GM12878 (cell line): Measurements from ENCODE around the gene GALNT3. TPM values are rescaled to one million over a fixed set of nuclear protein-coding genes. Genes with fewer than 3 reads are reported as not detected.

Experiments used
- ATAC-seq: fragments of 200-7000 bp; cut with Tn5 transposase; 3 replicates; pipeline ENCODE4 v1.9.1; 2020; ENCODE audit warnings: mild to moderate bottlenecking, moderate library complexity
- BruUV-seq: library from RNA; stranded (reverse); fragments of 400-500 nt; replicated peaks from 2 replicates; lab custom pipeline; 2021; lab: Mats Ljungman, UMichigan
- CTCF ChIA-PET: fragments of 300-600 bp; sonication (Branson Sonifier 250); formaldehyde crosslinking; extraction: SDS; loops from one replicate; lab custom pipeline; 2021; ENCODE audit warnings: inconsistent platforms; lab: Yijun Ruan, JAX
- POLR2A ChIA-PET: fragments of 350-600 bp; formaldehyde crosslinking; extraction: SDS; loops from one replicate; lab custom pipeline; 2021; ENCODE audit warnings: inconsistent platforms; lab: Charles Lee
- RAD21 ChIA-PET: fragments of 300-600 bp; sonication (Branson Sonifier 250); formaldehyde crosslinking; loops from one replicate; lab custom pipeline; 2023; ENCODE audit warnings: antibody characterized with exemption; ENCODE audit not compliant: unreplicated experiment; lab: Charles Lee
- SMC1A ChIA-PET: fragments of 300-600 bp; sonication (Branson Sonifier 250); formaldehyde crosslinking; loops from one replicate; lab custom pipeline; 2023; ENCODE audit not compliant: unreplicated experiment, uncharacterized antibody; lab: Charles Lee
- DNase-seq: peaks from one replicate; pipeline ENCODE4 v3.0.0-alpha.2; 2011; ENCODE audit warnings: low read depth, low spot score
- FAIRE-seq: peaks from 3 replicates; lab custom pipeline; 2011; peaks lifted over from hg19 to GRCh38; lab: Jason Lieb, UNC
- H2AFZ ChIP-seq: 2 replicates; pipeline ENCODE4 v1.6.0; 2011; ENCODE audit warnings: low read depth, low read length, control low read depth; ENCODE audit not compliant: control insufficient read depth
- H3K27ac ChIP-seq: 2 replicates; pipeline ENCODE4 v1.5.1; 2011; ENCODE audit warnings: control low read depth; ENCODE audit not compliant: control insufficient read depth, insufficient read depth
- H3K27me3 ChIP-seq, 2 experiments: replicated peaks in 1 of 2; 2 replicates each; pipeline versions ENCODE4 v1.6.0 to v1.6.1; 2011; ENCODE audit warnings: low read length in 1 of 2; ENCODE audit not compliant: control insufficient read depth in 2 of 2, insufficient read depth in 2 of 2
- H3K36me3 ChIP-seq, 2 experiments: 2 replicates each; pipeline ENCODE4 v1.5.1; 2011; ENCODE audit warnings: low read length in 1 of 2; ENCODE audit not compliant: control insufficient read depth in 2 of 2, insufficient read depth in 2 of 2
- H3K4me1 ChIP-seq: 2 replicates; pipeline ENCODE4 v1.6.1; 2011; ENCODE audit warnings: mild to moderate bottlenecking, low read length, moderate library complexity, mixed read lengths; ENCODE audit not compliant: control insufficient read depth, insufficient read depth
- H3K4me2 ChIP-seq: 2 replicates; pipeline ENCODE4 v1.6.0; 2011; ENCODE audit warnings: control low read depth; ENCODE audit not compliant: control insufficient read depth, insufficient read depth
- H3K4me3 ChIP-seq: fragments of 200-600 bp; sonication (generic); 2 replicates; pipeline ENCODE4 v1.5.1; 2016
- H3K79me2 ChIP-seq: 2 replicates; pipeline ENCODE4 v1.6.0; 2011; ENCODE audit warnings: low read length; ENCODE audit not compliant: control insufficient read depth, insufficient read depth
- H3K9ac ChIP-seq: 2 replicates; pipeline ENCODE4 v1.8.0; 2011; ENCODE audit warnings: low read length, control low read depth, mixed read lengths; ENCODE audit not compliant: control insufficient read depth, insufficient read depth
- H3K9me3 ChIP-seq: replicated peaks from 3 replicates; pipeline ENCODE4 v1.5.1; 2011; ENCODE audit warnings: mild to moderate bottlenecking, low read length; ENCODE audit not compliant: control insufficient read depth, insufficient read depth
- H4K20me1 ChIP-seq: 2 replicates; pipeline ENCODE4 v1.6.0; 2011; ENCODE audit not compliant: control insufficient read depth, insufficient read depth
- ASH2L ChIP-seq: fragments of 300-600, 200-600 bp; sonication (generic); IDR thresholded peaks from 2 replicates; pipeline ENCODE4 v1.6.1; 2017; ENCODE audit warnings: low read depth, mild to moderate bottlenecking, borderline replicate concordance
- BACH1 ChIP-seq: fragments of 450-650 bp; IDR thresholded peaks from 2 replicates; pipeline ENCODE4 v1.6.1; 2017; ENCODE audit warnings: mild to moderate bottlenecking, borderline replicate concordance
- BRCA1 ChIP-seq: IDR thresholded peaks from 2 replicates; pipeline ENCODE4 v1.6.1; 2011; ENCODE audit warnings: low read depth, low read length, improper control_type of control experiment
- CBX5 ChIP-seq: sonication (generic); IDR thresholded peaks from 2 replicates; pipeline ENCODE4 v1.6.1; 2016; ENCODE audit warnings: low read depth, moderate library complexity, mild to moderate bottlenecking, inconsistent platforms
- CHD2 ChIP-seq: IDR thresholded peaks from 2 replicates; pipeline ENCODE4 v1.6.1; 2011; ENCODE audit warnings: low read depth, low read length, improper control_type of control experiment, borderline replicate concordance
- CREB1 ChIP-seq: IDR thresholded peaks from 2 replicates; pipeline ENCODE4 v1.6.1; 2012; ENCODE audit warnings: low read depth, mild to moderate bottlenecking, inconsistent platforms
- E2F8 ChIP-seq: fragments of 450-650 bp; IDR thresholded peaks from 2 replicates; pipeline ENCODE4 v1.6.1; 2018; ENCODE audit warnings: mild to moderate bottlenecking, low read depth, moderate library complexity; ENCODE audit not compliant: partially characterized antibody
- FOS ChIP-seq: IDR thresholded peaks from 3 replicates; pipeline ENCODE4 v1.6.1; 2011; ENCODE audit warnings: borderline replicate concordance; ENCODE audit not compliant: insufficient read length; ENCODE audit errors: extremely low read depth
- JUNB ChIP-seq: IDR thresholded peaks from 2 replicates; pipeline ENCODE4 v1.6.1; 2016; ENCODE audit warnings: antibody characterized with exemption, mild to moderate bottlenecking
- JUND ChIP-seq: IDR thresholded peaks from 2 replicates; pipeline ENCODE4 v1.6.1; 2012; ENCODE audit warnings: low read depth, mild to moderate bottlenecking, low read length, improper control_type of control experiment, moderate library complexity
- LARP7 ChIP-seq: fragments of 450-650 bp; IDR thresholded peaks from 2 replicates; pipeline ENCODE4 v1.6.1; 2017; ENCODE audit warnings: mild to moderate bottlenecking
- MEF2A ChIP-seq: IDR thresholded peaks from 2 replicates; pipeline ENCODE4 v1.6.1; 2011; ENCODE audit warnings: low read depth, mild to moderate bottlenecking, low read length, moderate library complexity; ENCODE audit not compliant: insufficient read depth
- NR2C2 ChIP-seq: IDR thresholded peaks from 2 replicates; pipeline ENCODE4 v1.6.1; 2011; ENCODE audit warnings: borderline replicate concordance, low read depth; ENCODE audit not compliant: control insufficient read depth, insufficient read length
- STAT1 ChIP-seq: fragments of 450-650 bp; conservative IDR thresholded peaks from 2 replicates; pipeline ENCODE4 v1.6.1; 2014; ENCODE audit warnings: antibody characterized with exemption, mild to moderate bottlenecking
- TCF12 ChIP-seq: IDR thresholded peaks from 2 replicates; pipeline ENCODE4 v1.6.1; 2011; ENCODE audit warnings: low read depth, mild to moderate bottlenecking, low read length
- TCF3 ChIP-seq: IDR thresholded peaks from 2 replicates; pipeline ENCODE4 v1.6.1; 2012; ENCODE audit warnings: low read depth, mild to moderate bottlenecking, low read length, borderline replicate concordance; ENCODE audit not compliant: insufficient read depth
- YY1 ChIP-seq: IDR thresholded peaks from 2 replicates; pipeline ENCODE4 v1.6.1; 2011; ENCODE audit warnings: low read depth, mild to moderate bottlenecking, low read length
- ZBED1 ChIP-seq: IDR thresholded peaks from 2 replicates; pipeline ENCODE4 v1.6.1; 2016; ENCODE audit warnings: borderline replicate concordance
- ZNF384 ChIP-seq: IDR thresholded peaks from 2 replicates; pipeline ENCODE4 v1.6.1; 2012; ENCODE audit warnings: low read depth, mild to moderate bottlenecking, low read length, improper control_type of control experiment, borderline replicate concordance
- WGBS: methylation state at CpG from one replicate; pipeline ENCODE4 v1.1.6; 2016; ENCODE audit warnings: low lambda C conversion rate; ENCODE audit not compliant: insufficient replicate concordance, insufficient coverage; ENCODE audit errors: missing lambda C conversion rate; 5-methylcytosine and 5-hydroxymethylcytosine counted together
- in situ Hi-C: fragments of 300-500 bp; cut with MboI; formaldehyde crosslinking; loops from 9 replicates; pipeline ENCODE4 v1.14.3; 2018; ENCODE audit warnings: mixed read lengths
- intact Hi-C: fragments of 100-400 bp; cut with micrococcal nuclease; formaldehyde crosslinking; loops from one replicate; pipeline ENCODE4 v1.14.2; 2022; ENCODE audit not compliant: unreplicated experiment
- polyA plus RNA-seq, 11 experiments: library from polyadenylated mRNA; depleted of rRNA in 4 of 11; unstranded in 6 of 11; stranded (reverse) in 5 of 11; fragments of >200 nt; fragmentation: Nextera tagmentation in 4 of 11; fragmentation: Illumina TruSeq in 1 of 11; extraction: Ambion mirVana in 4 of 11; extraction: Trizol in 1 of 11; gene quantifications; 1 replicate in 1 of 11; 2 replicates in 10 of 11; pipeline versions ENCODE4 v1.2.1 to v1.2.3, GENCODE V29; 2011 to 2016; ENCODE audit warnings: inconsistent platforms in 2 of 11, missing spikeins in 2 of 11, low read depth in 1 of 11
- total RNA-seq, 4 experiments: library from RNA; depleted of rRNA in 3 of 4; stranded (reverse); fragments of >200 nt in 3 of 4; fragmentation: Illumina TruSeq in 1 of 4; extraction: Trizol in 1 of 4; gene quantifications; 2 replicates each; pipeline versions ENCODE4 v1.2.1 to v1.2.3, GENCODE V29; 2013 to 2021

The GALNT3 gene
- total and polyA plus RNA-seq, 10 of the 15 experiments (the other 5 are each of a cell fraction or from before 2014, with no cell fraction given), result 0.53 to 3.7 (median 1.1) TPM

- TF ChIP-seq NR2C2, result no peak
- TF ChIP-seq BRCA1, result no peak
- no peak for TF ChIP-seq STAT1
- no peak for TF ChIP-seq ASH2L
- TF ChIP-seq ZNF384, result no peak
These were observed 15.9 kb downstream of the GALNT3 start (continued) for GRCh38 chr2:165778187-165778556.

- in situ Hi-C loops (no loop called here), intact Hi-C loops (loop anchor here (5.0 kb wide), 3 partner anchors 80 to 540 kb away; partner anchors contain the start of gene SCN2A)
- H3K9me3 ChIP-seq, result no peaks in the 10 kb centered on the region
- DNase-seq, result no peak
- no peaks in the 10 kb centered on the region for H3K79me2 ChIP-seq
- H2AFZ ChIP-seq, result no peak overlapping the region
- POLR2A ChIA-PET, result no interaction called here
- BruUV-seq, result no TSS peak
- no peak overlapping the region for H3K9ac ChIP-seq
- TF ChIP-seq CBX5 (no peak), MEF2A (no peak), YY1 (no peak), LARP7 (no peak), CREB1 (no peak), BACH1 (no peak), TCF12 (no peak), CHD2 (no peak), JUNB (no peak), E2F8 (no peak), FOS (no peak), ZBED1 (no peak), JUND (no peak), TCF3 (no peak)
- TF ChIP-seq, all 136 proteins: peak for 0
- Histone ChIP-seq H3K36me3 (no peaks in the 10 kb centered on the region), H3K4me1 (no peaks in the 10 kb centered on the region), H4K20me1 (no peaks in the 10 kb centered on the region), H3K27me3 (no peaks in the 10 kb centered on the region), H3K4me2 (no peak overlapping the region), H3K27ac (no peak overlapping the region), H3K4me3 (no peak overlapping the region)
- FAIRE-seq (no peak), ATAC-seq (peak; percentile 52)
- RAD21 ChIA-PET, result interaction anchor here (0.9 to 1.7 kb wide), 2 partner anchors 375 to 377 kb away, joined by 3 to 9 read pairs; no protein-coding TSS in a partner anchor
- 46% methylated on average over 2 of the region's 2 CpGs for WGBS
- CTCF ChIA-PET, result interaction anchor here (0.8 to 2.4 kb wide), 6 partner anchors 7 to 342 kb away, joined by 3 to 10 read pairs (median 4); no protein-coding TSS in a partner anchor
- SMC1A ChIA-PET, result interaction anchor here (0.6 to 1.3 kb wide), 3 partner anchors 24 to 81 kb away, joined by 3 to 4 read pairs (median 3); no protein-coding TSS in a partner anchor
These were observed 16.4 kb downstream of the GALNT3 start for GRCh38 chr2:165777522-165778186.
